Kidney epithelial cell (primary cell): ENCODE data around the gene BTBD8. TPM values are rescaled to one million over a fixed set of nuclear protein-coding genes. Genes with fewer than 3 reads are reported as not detected.

Experiments
- DNase-seq: peaks from one replicate; pipeline ENCODE4 v3.0.0-alpha.2; 2010; ENCODE audit warnings: low read depth
- H3K27me3 ChIP-seq: 2 replicates; pipeline ENCODE4 v1.6.0; 2011; ENCODE audit warnings: low read length; ENCODE audit not compliant: control insufficient read depth, insufficient read depth
- H3K36me3 ChIP-seq: 2 replicates; pipeline ENCODE4 v1.5.1; 2011; ENCODE audit warnings: low read length; ENCODE audit not compliant: control insufficient read depth, insufficient read depth
- H3K4me3 ChIP-seq: 2 replicates; pipeline ENCODE4 v1.5.1; 2011; ENCODE audit warnings: low read depth, mild to moderate bottlenecking, control low read depth, low read length
- CTCF ChIP-seq: IDR thresholded peaks from 2 replicates; pipeline ENCODE4 v1.5.1; 2011; ENCODE audit warnings: mild to moderate bottlenecking, moderate library complexity, low read length, control low read depth, inconsistent platforms; ENCODE audit not compliant: insufficient read depth, poor library complexity, severe bottlenecking
- total RNA-seq: library from RNA; depleted of rRNA; stranded (reverse); fragments of >200 nt; gene quantifications from 2 replicates; pipeline ENCODE4 v1.2.3, GENCODE V29; 2015

Gene BTBD8
- total RNA-seq, 1 donor from 2014 or later = 3.3 TPM

GRCh38 chr1:92084651-92085050 lies 4.5 kb downstream of the BTBD8 start:
- no peak overlapping the region for H3K4me3 ChIP-seq
- TF ChIP-seq CTCF = no peak
- H3K27me3 ChIP-seq = no peaks in the 10 kb centered on the region

GRCh38 chr1:92085727-92086126 lies 5.6 kb downstream of the BTBD8 start:
- DNase-seq = no peak
- Histone ChIP-seq H3K4me3 (no peak overlapping the region), H3K27me3 (no peaks in the 10 kb centered on the region), H3K36me3 (no peaks in the 10 kb centered on the region)
- no peak for TF ChIP-seq CTCF

More at GRCh38 chr1:92084651-92085050, 4.5 kb downstream of the BTBD8 start:
- no peaks in the 10 kb centered on the region for H3K36me3 ChIP-seq
- DNase-seq = no peak

GRCh38 chr1:92087542-92087941 lies 7.4 kb downstream of the BTBD8 start:
- H3K4me3 ChIP-seq = no peak overlapping the region
- H3K27me3 ChIP-seq = no peaks in the 10 kb centered on the region
- no peak for DNase-seq
- no peaks in the 10 kb centered on the region for H3K36me3 ChIP-seq
- TF ChIP-seq CTCF = no peak

DNA sequence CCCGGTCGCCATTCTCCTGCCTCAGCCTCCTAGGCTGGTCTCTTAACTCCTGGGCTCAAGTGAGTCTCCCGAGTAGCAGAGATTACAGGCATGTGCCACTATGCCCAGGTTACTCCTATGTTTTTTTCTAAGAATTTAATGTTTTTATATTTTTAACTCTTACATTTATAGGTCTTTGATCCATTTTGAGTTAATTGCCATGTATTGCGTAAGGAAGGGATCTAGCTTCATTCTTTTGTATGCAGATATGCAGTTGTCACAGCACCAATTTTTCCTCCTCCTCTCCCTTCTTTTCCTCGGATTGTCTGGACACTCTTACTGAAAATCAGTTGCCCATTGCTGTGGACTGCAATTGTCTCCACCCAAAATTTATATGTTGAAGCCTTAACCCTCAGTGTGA lies 11.5 kb downstream of the BTBD8 start:
- Histone ChIP-seq H3K4me3 (no peak overlapping the region), H3K36me3 (no peaks in the 10 kb centered on the region), H3K27me3 (no peaks in the 10 kb centered on the region)
- no peak for TF ChIP-seq CTCF
- DNase-seq = no peak

GRCh38 chr1:92094090-92094489 lies 13.9 kb downstream of the BTBD8 start:
- no peaks in the 10 kb centered on the region for H3K27me3 ChIP-seq
- DNase-seq = no peak
- TF ChIP-seq CTCF = no peak
- H3K36me3 ChIP-seq = no peaks in the 10 kb centered on the region
- no peak overlapping the region for H3K4me3 ChIP-seq

- no peak for TF ChIP-seq CTCF
- no peaks in the 10 kb centered on the region for H3K27me3 ChIP-seq
These were observed 14.4 kb downstream of the BTBD8 start for GRCh38 chr1:92094595-92094994.

More at GRCh38 chr1:92094595-92094994, 14.4 kb downstream of the BTBD8 start:
- Histone ChIP-seq H3K36me3 (no peaks in the 10 kb centered on the region), H3K4me3 (no peak overlapping the region)
- DNase-seq = no peak
